GM23338 (cell line): ENCODE measurements around the gene ESYT1. TPM values are rescaled to one million over a fixed set of nuclear protein-coding genes. Genes with fewer than 3 reads are reported as not detected.

ENCODE experiments used
- ATAC-seq: fragments of 200-7000 bp; cut with Tn5 transposase; 3 replicates; pipeline ENCODE4 v1.9.1; 2020
- DNase-seq: peaks from one replicate; pipeline ENCODE4 v3.0.0-alpha.2; 2015; ENCODE audit warnings: low spot score
- H2AFZ ChIP-seq: fragments of 200-600 bp; sonication (generic); 2 replicates; pipeline ENCODE4 v1.8.0; 2016; ENCODE audit warnings: antibody characterized with exemption, mild to moderate bottlenecking, moderate library complexity
- H3F3A ChIP-seq: fragments of 200-600 bp; sonication (generic); replicated peaks from 2 replicates; pipeline ENCODE4 v1.8.0; 2017; ENCODE audit warnings: antibody characterized with exemption, mixed run types, low read depth
- H3K27ac ChIP-seq: fragments of 200-600 bp; sonication (generic); 2 replicates; pipeline ENCODE4 v1.6.1; 2016; ENCODE audit warnings: low read depth
- H3K27me3 ChIP-seq: fragments of 200-600 bp; sonication (generic); 2 replicates; pipeline ENCODE4 v1.8.0; 2016; ENCODE audit warnings: mild to moderate bottlenecking, mixed run types, moderate library complexity; ENCODE audit not compliant: insufficient read depth
- H3K36me3 ChIP-seq: fragments of 200-600 bp; sonication (generic); 2 replicates; pipeline ENCODE4 v1.8.0; 2016; ENCODE audit warnings: mild to moderate bottlenecking; ENCODE audit not compliant: insufficient read depth
- H3K4me1 ChIP-seq: fragments of 200-600 bp; sonication (generic); 2 replicates; pipeline ENCODE4 v1.8.0; 2016; ENCODE audit warnings: mild to moderate bottlenecking, moderate library complexity; ENCODE audit not compliant: insufficient read depth
- H3K4me2 ChIP-seq: fragments of 200-600 bp; sonication (generic); 2 replicates; pipeline ENCODE4 v1.7.1; 2017; ENCODE audit warnings: mixed run types
- H3K4me3 ChIP-seq: fragments of 200-600 bp; sonication (generic); 2 replicates; pipeline ENCODE4 v1.6.1; 2016; ENCODE audit warnings: mixed run types
- H3K79me2 ChIP-seq: fragments of 200-600 bp; sonication (generic); replicated peaks from 2 replicates; pipeline ENCODE4 v1.8.0; 2017; ENCODE audit warnings: mild to moderate bottlenecking; ENCODE audit not compliant: insufficient read depth
- H3K9me2 ChIP-seq: fragments of 200-600 bp; sonication (generic); 2 replicates; pipeline ENCODE4 v1.8.0; 2017; ENCODE audit not compliant: insufficient read depth
- H4K20me1 ChIP-seq: fragments of 200-600 bp; sonication (generic); replicated peaks from 2 replicates; pipeline ENCODE4 v1.8.0; 2017; ENCODE audit warnings: mild to moderate bottlenecking; ENCODE audit not compliant: insufficient read depth
- H3K27ac Mint-ChIP-seq: 2 replicates; pipeline ENCODE4 v1.8.0; 2020; ENCODE audit warnings: inconsistent platforms, mild to moderate bottlenecking, moderate library complexity, mixed read lengths
- H3K27me3 Mint-ChIP-seq: 3 replicates; pipeline ENCODE4 v1.8.0; 2022; ENCODE audit warnings: low read depth, mild to moderate bottlenecking, moderate library complexity, mixed read lengths, inconsistent platforms; ENCODE audit not compliant: insufficient read depth, poor library complexity
- H3K36me3 Mint-ChIP-seq: 3 replicates; pipeline ENCODE4 v1.8.0; 2021; ENCODE audit warnings: low read depth, mild to moderate bottlenecking, inconsistent platforms, moderate library complexity, mixed read lengths
- H3K4me1 Mint-ChIP-seq: 3 replicates; pipeline ENCODE4 v1.8.0; 2020; ENCODE audit warnings: mild to moderate bottlenecking, inconsistent platforms, mixed read lengths
- H3K4me3 Mint-ChIP-seq: 3 replicates; pipeline ENCODE4 v1.8.0; 2021; ENCODE audit warnings: moderate library complexity, mild to moderate bottlenecking, inconsistent platforms, mixed read lengths
- H3K9me3 Mint-ChIP-seq: 3 replicates; pipeline ENCODE4 v1.8.0; 2020; ENCODE audit warnings: moderate library complexity, mild to moderate bottlenecking, inconsistent platforms, mixed read lengths
- CREB1 ChIP-seq: fragments of 250-450 bp; sonication (Bioruptor Pico); IDR thresholded peaks from 2 replicates; pipeline ENCODE4 v1.5.0; 2020; ENCODE audit warnings: low read depth, mild to moderate bottlenecking, moderate library complexity
- EZH2 ChIP-seq: fragments of 200-600 bp; sonication (generic); IDR thresholded peaks from one replicate; pipeline ENCODE4 v1.8.0; 2017; ENCODE audit warnings: antibody characterized with exemption, mild to moderate bottlenecking, low read depth; ENCODE audit not compliant: unreplicated experiment
- POLR2AphosphoS5 ChIP-seq: IDR thresholded peaks from 2 replicates; pipeline ENCODE4 v1.6.1; 2016; ENCODE audit warnings: antibody characterized with exemption, low read depth
- STAT1 ChIP-seq: IDR thresholded peaks from one replicate; pipeline ENCODE4 v1.6.1; 2016; ENCODE audit warnings: antibody characterized with exemption; ENCODE audit not compliant: unreplicated experiment
- ZNF114 ChIP-seq: fragments of 250-450 bp; sonication (Bioruptor Pico); IDR thresholded peaks from 2 replicates; pipeline ENCODE4 v1.5.0; 2020; ENCODE audit warnings: mild to moderate bottlenecking, moderate library complexity
- ZNF462 ChIP-seq: fragments of 250-450 bp; sonication (Bioruptor Pico); IDR thresholded peaks from 2 replicates; pipeline ENCODE4 v1.5.0; 2020; ENCODE audit warnings: mild to moderate bottlenecking, moderate library complexity
- polyA plus RNA-seq: library from polyadenylated mRNA; unstranded; fragments of >200 nt; fragmentation: Nextera tagmentation; extraction: Ambion mirVana; gene quantifications from 2 replicates; pipeline ENCODE4 v1.2.1, GENCODE V29; 2016
- total RNA-seq: library from RNA; depleted of rRNA; stranded (reverse); fragments of >200 nt; shearing (Covaris generic); gene quantifications from 2 replicates; pipeline ENCODE4 v1.2.3, GENCODE V29; 2014
- TF ChIP-seq, protein P1 (sequence below), 2 experiments: fragments of 200-600 bp in 1 of 2; sonication (generic) in 1 of 2; conservative IDR thresholded peaks; 2 replicates each; pipeline versions ENCODE4 v1.5.1 to v1.6.1; 2016 to 2017; ENCODE audit warnings: antibody characterized with exemption in 2 of 2, low read depth in 2 of 2, mild to moderate bottlenecking in 2 of 2, moderate library complexity in 1 of 2
- TF ChIP-seq, protein P2 (sequence below): IDR thresholded peaks from one replicate; pipeline ENCODE4 v1.6.1; 2018; ENCODE audit warnings: antibody characterized with exemption; ENCODE audit not compliant: unreplicated experiment

The ESYT1 gene
- total and polyA plus RNA-seq, 2 experiments from 2014 or later = 23.3 to 142 TPM

GRCh38 chr12:56129206-56129941 lies 1.3 kb downstream of the ESYT1 start:
- Histone ChIP-seq H3K4me3 (peak overlapping the region; percentile 89), H3K4me1 (peaks cover 17% of the 10 kb centered on the region), H3K9me2 (no peaks in the 10 kb centered on the region), H3K79me2 (peaks cover 21% of the 10 kb centered on the region), H2AFZ (no peak overlapping the region; the same call in 1 of the 2 replicates), H3F3A (peaks cover 4% of the 10 kb centered on the region; the same call in 1 of the 2 replicates), H3K27me3 (no peaks in the 10 kb centered on the region), H4K20me1 (peaks cover 13% of the 10 kb centered on the region; the same call in 1 of the 2 replicates), H3K27ac (no peak overlapping the region), H3K36me3 (peaks cover 26% of the 10 kb centered on the region), H3K4me2 (peak overlapping the region; percentile 89)
- Mint-ChIP-seq H3K4me1 (peaks cover 30% of the 10 kb centered on the region), H3K9me3 (no peaks in the 10 kb centered on the region), H3K4me3 (peak overlapping the region; percentile 98), H3K27ac (no peak overlapping the region), H3K36me3 (peaks cover 46% of the 10 kb centered on the region), H3K27me3 (peaks cover 3% of the 10 kb centered on the region)
- DNase-seq (peak; percentile 77), ATAC-seq (peak; percentile 54)
- TF ChIP-seq ZNF462 (CRISPR knock-in tag) = no peak
- TF ChIP-seq POLR2AphosphoS5 = peak; percentile 48

DNA sequence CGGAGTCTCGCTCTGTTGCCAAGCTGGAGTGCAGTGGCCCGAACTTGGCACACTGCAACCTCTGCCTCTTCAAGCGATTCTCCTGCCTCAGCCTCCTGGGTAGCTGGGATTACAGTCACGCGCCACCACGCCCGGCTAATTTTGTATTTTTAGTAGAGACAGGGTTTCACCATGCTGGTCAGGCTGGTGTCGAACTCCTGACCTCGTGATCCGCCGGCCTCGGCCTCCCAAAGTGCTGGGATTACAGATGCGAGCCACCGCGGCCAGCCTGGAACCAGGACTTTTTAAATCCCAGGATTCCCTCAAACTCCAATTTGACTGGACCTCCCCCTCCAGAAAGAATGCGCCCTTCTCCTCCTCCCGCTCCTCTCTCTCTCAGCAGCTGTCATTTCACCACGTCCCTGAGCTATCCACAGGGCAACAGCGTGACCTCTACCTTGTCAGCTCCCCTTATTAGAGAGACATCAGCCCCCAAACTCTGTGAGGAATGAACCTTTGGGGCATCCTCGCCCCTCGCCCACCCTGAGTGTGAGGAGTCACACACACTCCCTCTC lies 2.0 kb downstream of the ESYT1 start:
- no peak overlapping the region for H2AFZ ChIP-seq
- no peak for DNase-seq
- H3K36me3 Mint-ChIP-seq = peaks cover 50% of the 10 kb centered on the region
- TF ChIP-seq POLR2AphosphoS5 (no peak), CREB1 (CRISPR knock-in tag) (no peak), ZNF114 (CRISPR knock-in tag) (no peak), EZH2 (no peak), STAT1 (no peak)
- TF ChIP-seq, protein P1, sequence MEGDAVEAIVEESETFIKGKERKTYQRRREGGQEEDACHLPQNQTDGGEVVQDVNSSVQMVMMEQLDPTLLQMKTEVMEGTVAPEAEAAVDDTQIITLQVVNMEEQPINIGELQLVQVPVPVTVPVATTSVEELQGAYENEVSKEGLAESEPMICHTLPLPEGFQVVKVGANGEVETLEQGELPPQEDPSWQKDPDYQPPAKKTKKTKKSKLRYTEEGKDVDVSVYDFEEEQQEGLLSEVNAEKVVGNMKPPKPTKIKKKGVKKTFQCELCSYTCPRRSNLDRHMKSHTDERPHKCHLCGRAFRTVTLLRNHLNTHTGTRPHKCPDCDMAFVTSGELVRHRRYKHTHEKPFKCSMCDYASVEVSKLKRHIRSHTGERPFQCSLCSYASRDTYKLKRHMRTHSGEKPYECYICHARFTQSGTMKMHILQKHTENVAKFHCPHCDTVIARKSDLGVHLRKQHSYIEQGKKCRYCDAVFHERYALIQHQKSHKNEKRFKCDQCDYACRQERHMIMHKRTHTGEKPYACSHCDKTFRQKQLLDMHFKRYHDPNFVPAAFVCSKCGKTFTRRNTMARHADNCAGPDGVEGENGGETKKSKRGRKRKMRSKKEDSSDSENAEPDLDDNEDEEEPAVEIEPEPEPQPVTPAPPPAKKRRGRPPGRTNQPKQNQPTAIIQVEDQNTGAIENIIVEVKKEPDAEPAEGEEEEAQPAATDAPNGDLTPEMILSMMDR (conservative IDR thresholded peaks at IDR 0.05; ENCODE audit: low read depth in 2 of 2) = no peak
- TF ChIP-seq, protein P2, sequence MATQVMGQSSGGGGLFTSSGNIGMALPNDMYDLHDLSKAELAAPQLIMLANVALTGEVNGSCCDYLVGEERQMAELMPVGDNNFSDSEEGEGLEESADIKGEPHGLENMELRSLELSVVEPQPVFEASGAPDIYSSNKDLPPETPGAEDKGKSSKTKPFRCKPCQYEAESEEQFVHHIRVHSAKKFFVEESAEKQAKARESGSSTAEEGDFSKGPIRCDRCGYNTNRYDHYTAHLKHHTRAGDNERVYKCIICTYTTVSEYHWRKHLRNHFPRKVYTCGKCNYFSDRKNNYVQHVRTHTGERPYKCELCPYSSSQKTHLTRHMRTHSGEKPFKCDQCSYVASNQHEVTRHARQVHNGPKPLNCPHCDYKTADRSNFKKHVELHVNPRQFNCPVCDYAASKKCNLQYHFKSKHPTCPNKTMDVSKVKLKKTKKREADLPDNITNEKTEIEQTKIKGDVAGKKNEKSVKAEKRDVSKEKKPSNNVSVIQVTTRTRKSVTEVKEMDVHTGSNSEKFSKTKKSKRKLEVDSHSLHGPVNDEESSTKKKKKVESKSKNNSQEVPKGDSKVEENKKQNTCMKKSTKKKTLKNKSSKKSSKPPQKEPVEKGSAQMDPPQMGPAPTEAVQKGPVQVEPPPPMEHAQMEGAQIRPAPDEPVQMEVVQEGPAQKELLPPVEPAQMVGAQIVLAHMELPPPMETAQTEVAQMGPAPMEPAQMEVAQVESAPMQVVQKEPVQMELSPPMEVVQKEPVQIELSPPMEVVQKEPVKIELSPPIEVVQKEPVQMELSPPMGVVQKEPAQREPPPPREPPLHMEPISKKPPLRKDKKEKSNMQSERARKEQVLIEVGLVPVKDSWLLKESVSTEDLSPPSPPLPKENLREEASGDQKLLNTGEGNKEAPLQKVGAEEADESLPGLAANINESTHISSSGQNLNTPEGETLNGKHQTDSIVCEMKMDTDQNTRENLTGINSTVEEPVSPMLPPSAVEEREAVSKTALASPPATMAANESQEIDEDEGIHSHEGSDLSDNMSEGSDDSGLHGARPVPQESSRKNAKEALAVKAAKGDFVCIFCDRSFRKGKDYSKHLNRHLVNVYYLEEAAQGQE = no peak

More for the DNA sequence above, 2.0 kb downstream of the ESYT1 start:
- H3K4me1 ChIP-seq = peaks cover 17% of the 10 kb centered on the region
- Mint-ChIP-seq H3K27ac (no peak overlapping the region), H3K9me3 (no peaks in the 10 kb centered on the region), H3K4me3 (peak overlapping the region; percentile 98), H3K27me3 (peaks cover 3% of the 10 kb centered on the region), H3K4me1 (peaks cover 30% of the 10 kb centered on the region)
- H3K27me3 ChIP-seq = no peaks in the 10 kb centered on the region
- peaks cover 30% of the 10 kb centered on the region for H3K36me3 ChIP-seq
- no peaks in the 10 kb centered on the region for H3K9me2 ChIP-seq
- no peak overlapping the region for H3K27ac ChIP-seq
- H3F3A ChIP-seq = peaks cover 4% of the 10 kb centered on the region; the same call in 1 of the 2 replicates
- no peak for ATAC-seq
- H3K4me3 ChIP-seq = peak overlapping the region; percentile 89
- H3K4me2 ChIP-seq = peak overlapping the region; percentile 89
- peaks cover 21% of the 10 kb centered on the region for H3K79me2 ChIP-seq
- H4K20me1 ChIP-seq = peaks cover 13% of the 10 kb centered on the region; the same call in 1 of the 2 replicates
